Adrenal gland (tissue), 12 donors: ENCODE data around the gene RAI2. TPM values are rescaled to one million over a fixed set of nuclear protein-coding genes. Genes with fewer than 3 reads are reported as not detected.

Experiments
- DNase-seq, 7 donors: peaks; one replicate each; pipeline ENCODE4 v3.0.0-alpha.2; 2019 to 2020
- H3K27ac ChIP-seq, 5 donors: fragments of 200-600 bp; sonication (generic) in 4 of 5; 1 replicate in 3 of 5; 2 replicates in 2 of 5; pipeline versions ENCODE4 v1.5.1 to v1.8.0; 2016 to 2020; ENCODE audit warnings: mild to moderate bottlenecking in 1 of 5
- H3K27me3 ChIP-seq: fragments of 200-600 bp; 2 replicates; pipeline ENCODE4 v1.8.0; 2021
- H3K36me3 ChIP-seq, 2 donors: fragments of 200-600 bp; replicated peaks in 1 of 2; 1 replicate in 1 of 2; 2 replicates in 1 of 2; pipeline versions ENCODE4 v1.5.1 to v1.8.0; 2018 to 2022
- H3K4me1 ChIP-seq, 2 donors: fragments of 200-600 bp; replicated peaks in 1 of 2; 1 replicate in 1 of 2; 2 replicates in 1 of 2; pipeline versions ENCODE4 v1.5.1 to v1.8.0; 2018 to 2021
- H3K4me3 ChIP-seq, 4 donors: fragments of 200-600 bp; sonication (generic) in 3 of 4; one replicate each; pipeline ENCODE4 v1.5.1; 2016 to 2018
- H3K9me3 ChIP-seq, 3 donors: fragments of 200-600 bp; sonication (generic) in 1 of 3; replicated peaks in 1 of 3; 1 replicate in 2 of 3; 2 replicates in 1 of 3; pipeline versions ENCODE4 v1.5.1 to v1.8.0; 2016 to 2021
- POLR2A ChIP-seq, 2 donors: fragments of 450-650 bp; IDR thresholded peaks; one replicate each; pipeline ENCODE4 v1.6.1; 2017; ENCODE audit warnings: antibody characterized with exemption in 2 of 2, mild to moderate bottlenecking in 2 of 2, moderate library complexity in 1 of 2
- WGBS, 4 donors: extraction: QIAGEN DNeasy Blood & Tissue Kit in 2 of 4; methylation state at CpG; one replicate each; pipeline versions ENCODE4 v1.1.5 to v1.1.7; 2013 to 2017; 5-methylcytosine and 5-hydroxymethylcytosine counted together
- intact Hi-C, 2 donors: fragments of 100-400 bp; cut with DNase I; formaldehyde crosslinking; loops; one replicate each; pipeline versions ENCODE4 v1.14.1 to v1.15.0; 2022 to 2023
- polyA plus RNA-seq, 3 donors: library from polyadenylated mRNA; stranded (reverse); fragments of 200-250 nt in 2 of 3; fragments of 350-450 nt in 1 of 3; fragmentation: Illumina TruSeq in 1 of 3; extraction: RNeasy Lipid Tissue Mini Kit (QIAGEN cat#74804) in 1 of 3; gene quantifications; one replicate each; pipeline ENCODE4 v1.2.3, GENCODE V29; 2013 to 2014
- total RNA-seq, 9 donors: library from RNA; depleted of rRNA in 4 of 9; stranded (reverse); fragments of >200 nt in 4 of 9; fragments of 120-200 nt in 1 of 9; fragmentation: NEBNext Ultra II Directional in 1 of 9; extraction: Animal tissue kit (Norgen Biotek cat#: 25700) in 1 of 9; gene quantifications; one replicate each; pipeline versions ENCODE4 v1.1.0 to v1.2.4, GENCODE V29; 2013 to 2023
- TF ChIP-seq, protein P1 (sequence below), 6 experiments: fragments of 450-650 bp in 4 of 6; fragments of 200-600 bp in 2 of 6; sonication (generic) in 1 of 6; IDR thresholded peaks; 1 replicate in 5 of 6; 2 replicates in 1 of 6; pipeline versions ENCODE4 v1.5.1 to v1.8.0; 2016 to 2021; ENCODE audit warnings: antibody characterized with exemption in 6 of 6, mild to moderate bottlenecking in 2 of 6, moderate library complexity in 1 of 6
- donor health status: healthy with polysubstance abuse.
- donor health status: Bipolar disorder and iron deficiency.
- donor health status: DM: yes; HTN: yes; CAD: no.
- donor health status: DM: no; HTN: no; CAD: no.
- donor health status: DM: no; HTN: no; CAD: no.
- donor health status: DM: yes; HTN: yes; CAD: no.

The RAI2 gene
- total and polyA plus RNA-seq, 12 donors = 0.39 to 26.9 (median 15.0) TPM

DNA sequence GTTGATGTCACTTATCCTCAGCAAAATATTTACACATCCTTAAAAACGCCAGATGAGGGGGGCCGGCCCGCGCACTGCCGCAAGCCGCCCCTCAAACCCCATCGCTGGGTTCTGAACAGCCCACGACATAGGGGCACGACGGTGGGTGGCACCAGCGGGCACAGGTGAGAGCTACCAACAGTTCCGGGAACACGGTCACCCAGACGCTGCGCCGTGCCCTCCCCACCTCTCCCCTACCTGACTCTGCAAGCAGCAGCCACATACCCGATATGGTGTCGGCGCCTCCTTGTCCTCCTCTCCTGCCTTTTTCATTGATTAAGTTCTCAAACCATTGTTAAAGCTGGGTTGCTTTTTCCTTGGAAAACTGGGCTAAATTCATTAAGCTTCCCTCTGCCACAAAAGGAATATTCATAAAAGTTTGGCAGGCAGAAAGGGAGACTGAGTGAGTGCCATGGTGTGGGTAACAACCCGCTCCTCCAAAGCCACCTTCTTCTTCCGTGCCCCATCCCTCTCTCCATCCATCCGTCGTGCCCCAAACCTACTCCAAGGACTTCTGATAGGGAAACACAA is 1.4 kb downstream of the RAI2 start:
- peaks cover 0 to under 1% of the 10 kb centered on the region in 2 donors for H3K4me1 ChIP-seq
- DNase-seq = peak in 3 of 7 donors; percentile 21 to 60 (median 22)
- peak overlapping the region in 2 of 5 donors; percentile 62 to 68 for H3K27ac ChIP-seq
- no peaks in the 10 kb centered on the region for H3K9me3 ChIP-seq
- peaks cover 7% of the 10 kb centered on the region for H3K27me3 ChIP-seq
- no peaks in the 10 kb centered on the region for H3K36me3 ChIP-seq
- intact Hi-C loops = no loop called here
- TF ChIP-seq, protein P1, sequence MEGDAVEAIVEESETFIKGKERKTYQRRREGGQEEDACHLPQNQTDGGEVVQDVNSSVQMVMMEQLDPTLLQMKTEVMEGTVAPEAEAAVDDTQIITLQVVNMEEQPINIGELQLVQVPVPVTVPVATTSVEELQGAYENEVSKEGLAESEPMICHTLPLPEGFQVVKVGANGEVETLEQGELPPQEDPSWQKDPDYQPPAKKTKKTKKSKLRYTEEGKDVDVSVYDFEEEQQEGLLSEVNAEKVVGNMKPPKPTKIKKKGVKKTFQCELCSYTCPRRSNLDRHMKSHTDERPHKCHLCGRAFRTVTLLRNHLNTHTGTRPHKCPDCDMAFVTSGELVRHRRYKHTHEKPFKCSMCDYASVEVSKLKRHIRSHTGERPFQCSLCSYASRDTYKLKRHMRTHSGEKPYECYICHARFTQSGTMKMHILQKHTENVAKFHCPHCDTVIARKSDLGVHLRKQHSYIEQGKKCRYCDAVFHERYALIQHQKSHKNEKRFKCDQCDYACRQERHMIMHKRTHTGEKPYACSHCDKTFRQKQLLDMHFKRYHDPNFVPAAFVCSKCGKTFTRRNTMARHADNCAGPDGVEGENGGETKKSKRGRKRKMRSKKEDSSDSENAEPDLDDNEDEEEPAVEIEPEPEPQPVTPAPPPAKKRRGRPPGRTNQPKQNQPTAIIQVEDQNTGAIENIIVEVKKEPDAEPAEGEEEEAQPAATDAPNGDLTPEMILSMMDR (IDR thresholded peaks at IDR 0.05) = no peak
- no peak for TF ChIP-seq POLR2A (IDR thresholded peaks at IDR 0.05)
- peak overlapping the region in 2 of 4 donors; percentile 19 to 54 for H3K4me3 ChIP-seq
- WGBS, 4 donors = 0 to 31% (median 16%) methylated on average over 3 to 23 of the region's 23 CpGs

DNA sequence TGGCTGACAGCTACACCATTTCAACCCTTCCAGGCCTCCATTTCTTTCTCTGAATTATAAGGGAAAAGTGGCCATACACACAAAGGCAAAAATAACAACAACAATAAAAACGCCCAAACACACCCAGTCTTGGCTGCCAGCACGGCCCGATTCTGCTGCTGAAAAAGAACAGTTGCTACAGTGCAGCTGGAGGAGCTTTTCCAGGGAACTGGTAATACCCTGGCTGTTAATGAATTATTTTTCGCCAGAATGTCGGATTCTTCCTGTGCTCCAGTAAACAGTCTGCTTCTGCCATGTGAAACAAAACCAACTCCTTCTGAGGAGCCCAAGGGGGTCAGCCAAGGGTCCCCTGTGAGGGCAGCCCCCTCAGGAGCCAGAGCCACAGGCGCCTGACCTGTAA is 6.6 kb downstream of the RAI2 start:
- no peak for DNase-seq
- no peak overlapping the region for H3K4me3 ChIP-seq
- H3K27me3 ChIP-seq = no peaks in the 10 kb centered on the region
- H3K9me3 ChIP-seq = no peaks in the 10 kb centered on the region
- H3K4me1 ChIP-seq = peaks cover 0 to 26% of the 10 kb centered on the region in 2 donors
- TF ChIP-seq, protein P1 (IDR thresholded peaks at IDR 0.05) = no peak
- no peak for TF ChIP-seq POLR2A (IDR thresholded peaks at IDR 0.05)
- peak overlapping the region in 2 of 5 donors; percentile 17 to 21 for H3K27ac ChIP-seq
- intact Hi-C loops = no loop called here
- 18 to 52% (median 41%) methylated on average over 5 to 6 of the region's 6 CpGs for WGBS, 4 donors
- no peaks in the 10 kb centered on the region for H3K36me3 ChIP-seq

DNA sequence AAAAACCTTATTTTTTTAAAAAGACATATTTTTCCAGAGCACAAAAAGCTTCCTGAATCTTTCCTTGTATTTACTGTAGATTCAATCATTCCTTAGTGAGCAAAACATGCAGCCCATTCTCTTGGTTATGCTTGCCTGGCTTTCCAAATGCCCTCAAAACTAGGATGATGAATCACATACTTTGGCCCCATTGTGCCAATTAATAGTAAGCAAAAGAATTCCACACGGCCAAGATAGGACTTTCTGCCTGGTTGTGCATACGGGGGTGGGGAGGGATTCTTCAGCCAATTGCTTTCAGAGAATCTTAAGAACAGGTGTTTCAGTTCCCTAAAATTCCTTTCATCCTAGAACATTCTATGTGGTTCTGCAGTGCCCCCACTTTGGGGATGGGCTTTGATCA is 7.0 kb downstream of the RAI2 start:
- TF ChIP-seq, protein P1 (IDR thresholded peaks at IDR 0.05) = no peak
- no peak for TF ChIP-seq POLR2A (IDR thresholded peaks at IDR 0.05)
- Histone ChIP-seq H3K27ac (peak overlapping the region in 1 of 5 donors; percentile 21), H3K4me3 (no peak overlapping the region), H3K36me3 (no peaks in the 10 kb centered on the region), H3K9me3 (no peaks in the 10 kb centered on the region), H3K27me3 (no peaks in the 10 kb centered on the region), H3K4me1 (peaks cover 0 to 26% of the 10 kb centered on the region in 2 donors)
- no peak for DNase-seq
- intact Hi-C loops = no loop called here
- WGBS, 4 donors = 9 to 45% (median 20%) methylated on average over 2 of the region's 2 CpGs

DNA sequence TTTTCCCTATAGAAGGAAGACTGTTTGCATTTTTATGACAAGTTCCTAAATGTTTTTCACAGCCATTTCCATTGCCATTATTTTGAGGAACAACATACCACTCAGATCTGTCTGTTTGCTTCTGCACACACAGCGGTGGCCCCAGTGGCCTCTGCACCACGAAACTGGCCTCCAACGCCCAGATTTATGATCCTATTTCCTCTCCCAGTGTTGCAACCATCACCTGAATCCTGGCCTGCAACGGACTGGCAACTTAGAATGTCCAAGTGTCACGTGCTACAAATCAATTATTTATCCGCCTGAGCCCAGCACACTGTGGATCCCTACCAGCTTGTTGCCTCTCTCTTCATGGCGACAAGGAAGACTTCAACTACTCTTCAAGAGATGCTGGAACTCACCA is 9.2 kb downstream of the RAI2 start:
- H3K27me3 ChIP-seq = no peaks in the 10 kb centered on the region
- H3K4me1 ChIP-seq = peaks cover 0 to 26% of the 10 kb centered on the region in 2 donors
- intact Hi-C loops = no loop called here
- H3K27ac ChIP-seq = no peak overlapping the region
- WGBS, 4 donors = 35 to 70% (median 53%) methylated on average over 5 to 7 of the region's 7 CpGs
- TF ChIP-seq, protein P1 (IDR thresholded peaks at IDR 0.05) = no peak
- no peak for TF ChIP-seq POLR2A (IDR thresholded peaks at IDR 0.05)
- no peak for DNase-seq
- H3K36me3 ChIP-seq = no peaks in the 10 kb centered on the region
- H3K9me3 ChIP-seq = no peaks in the 10 kb centered on the region
- no peak overlapping the region for H3K4me3 ChIP-seq
